CD14-positive monocyte (primary cell): ENCODE measurements around the gene AIFM3. TPM values are rescaled to one million over a fixed set of nuclear protein-coding genes. Genes with fewer than 3 reads are reported as not detected.
A peak's percentile ranks its signal among the peaks of the same experiment; 100 is the strongest.

ENCODE experiments used
- DNase-seq, 3 donors: peaks; one replicate each; pipeline ENCODE4 v3.0.0-alpha.2; 2011 to 2022
- H2AFZ ChIP-seq: 2 replicates; pipeline ENCODE4 v1.6.0; 2012; ENCODE audit warnings: mild to moderate bottlenecking, low read depth, low read length, inconsistent platforms; ENCODE audit not compliant: insufficient read depth, poor library complexity, severe bottlenecking
- H3K27ac ChIP-seq, 2 donors: 1 replicate in 1 of 2; 2 replicates in 1 of 2; pipeline ENCODE4 v1.5.1; 2012 to 2013; ENCODE audit warnings: low read length in 2 of 2, control low read depth in 1 of 2, inconsistent platforms in 1 of 2, low read depth in 1 of 2, mild to moderate bottlenecking in 1 of 2
- H3K27me3 ChIP-seq, 2 donors: one replicate each; pipeline versions ENCODE4 v1.6.0 to v1.6.1; 2011 to 2013; ENCODE audit warnings: low read length in 2 of 2; ENCODE audit not compliant: control insufficient read depth in 2 of 2, insufficient read depth in 2 of 2
- H3K36me3 ChIP-seq, 2 donors: replicated peaks in 1 of 2; 1 replicate in 1 of 2; 2 replicates in 1 of 2; pipeline versions ENCODE4 v1.5.1 to v1.6.1; 2012 to 2013; ENCODE audit warnings: low read length in 2 of 2, control low read depth in 1 of 2, inconsistent platforms in 1 of 2, mild to moderate bottlenecking in 1 of 2; ENCODE audit not compliant: insufficient read depth in 2 of 2, control insufficient read depth in 1 of 2
- H3K4me1 ChIP-seq, 2 donors: 1 replicate in 1 of 2; 2 replicates in 1 of 2; pipeline versions ENCODE4 v1.5.1 to v1.6.1; 2012 to 2013; ENCODE audit warnings: low read length in 2 of 2, control low read depth in 1 of 2, inconsistent platforms in 1 of 2, mild to moderate bottlenecking in 1 of 2, moderate library complexity in 1 of 2; ENCODE audit not compliant: insufficient read depth in 2 of 2, control insufficient read depth in 1 of 2
- H3K4me2 ChIP-seq: replicated peaks from 2 replicates; pipeline ENCODE3; 2012; ENCODE audit warnings: low read length, moderate library complexity, mild to moderate bottlenecking; ENCODE audit not compliant: poor library complexity, severe bottlenecking; ENCODE audit errors: extremely low read depth
- H3K4me3 ChIP-seq, 3 experiments: fragments of 200-600 bp in 1 of 3; sonication (generic) in 1 of 3; replicated peaks in 1 of 3; 1 replicate in 2 of 3; 2 replicates in 1 of 3; pipeline ENCODE4 v1.5.1; 2011 to 2013; ENCODE audit warnings: low read length in 3 of 3, mild to moderate bottlenecking in 3 of 3, control low read depth in 2 of 3, low read depth in 2 of 3, inconsistent platforms in 1 of 3, moderate library complexity in 1 of 3
- H3K79me2 ChIP-seq: 2 replicates; pipeline ENCODE4 v1.6.0; 2012; ENCODE audit warnings: mild to moderate bottlenecking, control low read depth, inconsistent platforms, low read length, moderate library complexity; ENCODE audit not compliant: insufficient read depth
- H3K9ac ChIP-seq: 2 replicates; pipeline ENCODE4 v1.6.0; 2017; ENCODE audit warnings: low read length, mild to moderate bottlenecking; ENCODE audit not compliant: insufficient read depth, poor library complexity, severe bottlenecking
- H3K9me3 ChIP-seq, 2 donors: replicated peaks in 1 of 2; 1 replicate in 1 of 2; 2 replicates in 1 of 2; pipeline versions ENCODE4 v1.5.1 to v1.6.1; 2012 to 2013; ENCODE audit warnings: low read length in 2 of 2, control low read depth in 1 of 2; ENCODE audit not compliant: control insufficient read depth in 1 of 2, insufficient read depth in 1 of 2
- H4K20me1 ChIP-seq: 2 replicates; pipeline ENCODE4 v1.6.0; 2012; ENCODE audit warnings: mild to moderate bottlenecking, low read length, control low read depth, moderate library complexity; ENCODE audit not compliant: insufficient read depth
- H3K27ac Mint-ChIP-seq, 7 donors: one replicate each; pipeline ENCODE4 v1.8.0; 2020; ENCODE audit warnings: mild to moderate bottlenecking in 7 of 7, mixed read lengths in 7 of 7, moderate library complexity in 6 of 7, inconsistent platforms in 2 of 7
- H3K27me3 Mint-ChIP-seq, 3 donors: one replicate each; pipeline ENCODE4 v1.8.0; 2021 to 2022; ENCODE audit warnings: low read depth in 3 of 3, mild to moderate bottlenecking in 3 of 3, mixed read lengths in 3 of 3, moderate library complexity in 3 of 3, inconsistent platforms in 1 of 3
- H3K36me3 Mint-ChIP-seq, 2 donors: one replicate each; pipeline ENCODE4 v1.8.0; 2020; ENCODE audit warnings: mixed read lengths in 2 of 2, inconsistent platforms in 1 of 2, mild to moderate bottlenecking in 1 of 2
- H3K4me1 Mint-ChIP-seq: one replicate; pipeline ENCODE4 v1.8.0; 2020; ENCODE audit warnings: mild to moderate bottlenecking, mixed read lengths
- H3K4me3 Mint-ChIP-seq, 2 donors: one replicate each; pipeline ENCODE4 v1.8.0; 2020; ENCODE audit warnings: mild to moderate bottlenecking in 2 of 2, mixed read lengths in 2 of 2, moderate library complexity in 1 of 2
- H3K9me3 Mint-ChIP-seq, 7 donors: one replicate each; pipeline ENCODE4 v1.8.0; 2020 to 2022; ENCODE audit warnings: mixed read lengths in 7 of 7, mild to moderate bottlenecking in 6 of 7, moderate library complexity in 6 of 7, inconsistent platforms in 2 of 7
- WGBS: methylation state at CpG from one replicate; pipeline ENCODE4 v1.1.5; 2013; ENCODE audit warnings: missing lambda C conversion rate; ENCODE audit not compliant: insufficient coverage; 5-methylcytosine and 5-hydroxymethylcytosine counted together
- intact Hi-C, 2 donors: fragments of 100-400 bp; cut with micrococcal nuclease; formaldehyde crosslinking; loops; one replicate each; pipeline versions ENCODE4 v1.15.0 to v1.15.1; 2023
- polyA plus RNA-seq, 3 donors: library from polyadenylated mRNA; depleted of rRNA in 1 of 3; unstranded in 2 of 3; stranded (reverse) in 1 of 3; fragments of 300-500 nt in 2 of 3; fragments of >200 nt in 1 of 3; fragmentation: Illumina TruSeq in 2 of 3; gene quantifications; 1 replicate in 2 of 3; 2 replicates in 1 of 3; pipeline ENCODE4 v1.2.3, GENCODE V29; 2012 to 2021
- TF ChIP-seq, protein P1 (sequence below): fragments of 200-600 bp; IDR thresholded peaks from one replicate; pipeline ENCODE4 v1.8.0; 2022; ENCODE audit warnings: antibody characterized with exemption, mild to moderate bottlenecking

AIFM3 gene
- polyA plus RNA-seq, 3 donors, result 2.1 to 40.9 (median 2.3) TPM

- intact Hi-C loops, result loop anchor here in 1 of 2 donors (10.0 kb wide), 1 partner anchor 69 kb away; no protein-coding TSS in a partner anchor
- H3K36me3 Mint-ChIP-seq, result peaks cover 47 to 52% of the 10 kb centered on the region in 2 donors
- DNase-seq, result no peak
- Histone ChIP-seq H3K79me2 (peaks cover 85% of the 10 kb centered on the region), H3K27me3 (no peaks in the 10 kb centered on the region), H3K9me3 (no peaks in the 10 kb centered on the region), H3K36me3 (peaks cover 45 to 56% of the 10 kb centered on the region in 2 donors), H3K4me3 (no peak overlapping the region), H4K20me1 (peaks cover 62% of the 10 kb centered on the region), H3K27ac (peak overlapping the region in 1 of 2 donors; percentile 33), H3K4me1 (peaks cover 18 to 31% of the 10 kb centered on the region in 2 donors), H2AFZ (no peak overlapping the region), H3K4me2 (no peak overlapping the region), H3K9ac (no peak overlapping the region)
- H3K27me3 Mint-ChIP-seq, result no peaks in the 10 kb centered on the region
- no peak overlapping the region for H3K4me3 Mint-ChIP-seq
- TF ChIP-seq, protein P1, sequence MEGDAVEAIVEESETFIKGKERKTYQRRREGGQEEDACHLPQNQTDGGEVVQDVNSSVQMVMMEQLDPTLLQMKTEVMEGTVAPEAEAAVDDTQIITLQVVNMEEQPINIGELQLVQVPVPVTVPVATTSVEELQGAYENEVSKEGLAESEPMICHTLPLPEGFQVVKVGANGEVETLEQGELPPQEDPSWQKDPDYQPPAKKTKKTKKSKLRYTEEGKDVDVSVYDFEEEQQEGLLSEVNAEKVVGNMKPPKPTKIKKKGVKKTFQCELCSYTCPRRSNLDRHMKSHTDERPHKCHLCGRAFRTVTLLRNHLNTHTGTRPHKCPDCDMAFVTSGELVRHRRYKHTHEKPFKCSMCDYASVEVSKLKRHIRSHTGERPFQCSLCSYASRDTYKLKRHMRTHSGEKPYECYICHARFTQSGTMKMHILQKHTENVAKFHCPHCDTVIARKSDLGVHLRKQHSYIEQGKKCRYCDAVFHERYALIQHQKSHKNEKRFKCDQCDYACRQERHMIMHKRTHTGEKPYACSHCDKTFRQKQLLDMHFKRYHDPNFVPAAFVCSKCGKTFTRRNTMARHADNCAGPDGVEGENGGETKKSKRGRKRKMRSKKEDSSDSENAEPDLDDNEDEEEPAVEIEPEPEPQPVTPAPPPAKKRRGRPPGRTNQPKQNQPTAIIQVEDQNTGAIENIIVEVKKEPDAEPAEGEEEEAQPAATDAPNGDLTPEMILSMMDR, result no peak
- H3K4me1 Mint-ChIP-seq, result peaks cover 31% of the 10 kb centered on the region
- 84% methylated on average over 5 of the region's 8 CpGs for WGBS
- peak overlapping the region in 5 of 7 donors; percentile 23 to 81 (median 58) for H3K27ac Mint-ChIP-seq
- no peaks in the 10 kb centered on the region for H3K9me3 Mint-ChIP-seq
Measured at GRCh38 chr22:20953668-20954500, 13.2 kb upstream of the AIFM3 start.

- Histone ChIP-seq H3K27ac (no peak overlapping the region), H3K4me2 (no peak overlapping the region), H3K27me3 (no peaks in the 10 kb centered on the region), H4K20me1 (peaks cover 45% of the 10 kb centered on the region), H3K4me3 (no peak overlapping the region), H3K9me3 (no peaks in the 10 kb centered on the region), H2AFZ (no peak overlapping the region), H3K9ac (no peak overlapping the region), H3K36me3 (peaks cover 31 to 46% of the 10 kb centered on the region in 2 donors), H3K4me1 (peaks cover 18 to 32% of the 10 kb centered on the region in 2 donors), H3K79me2 (peaks cover 78% of the 10 kb centered on the region)
- intact Hi-C loops, result loop anchor here (5.0 to 10.0 kb wide), 2 partner anchors 33 to 71 kb away; no protein-coding TSS in a partner anchor
- peaks cover 43 to 45% of the 10 kb centered on the region in 2 donors for H3K36me3 Mint-ChIP-seq
- DNase-seq, result no peak
- peaks cover 31% of the 10 kb centered on the region for H3K4me1 Mint-ChIP-seq
- H3K27ac Mint-ChIP-seq, result no peak overlapping the region
- no peak overlapping the region for H3K4me3 Mint-ChIP-seq
- TF ChIP-seq, protein P1, result no peak
- H3K9me3 Mint-ChIP-seq, result no peaks in the 10 kb centered on the region
- WGBS, result 100% methylated on average over 1 of the region's 7 CpGs
- no peaks in the 10 kb centered on the region for H3K27me3 Mint-ChIP-seq
Measured at GRCh38 chr22:20955548-20955947, 11.5 kb upstream of the AIFM3 start.
